GM23338 (cell line): ENCODE results near the gene JAM3. TPM values are rescaled to one million over a fixed set of nuclear protein-coding genes. Genes with fewer than 3 reads are reported as not detected.

Experiments
- ATAC-seq: fragments of 200-7000 bp; cut with Tn5 transposase; 3 replicates; pipeline ENCODE4 v1.9.1; 2020
- DNase-seq: peaks from one replicate; pipeline ENCODE4 v3.0.0-alpha.2; 2015; ENCODE audit warnings: low spot score
- H2AFZ ChIP-seq: fragments of 200-600 bp; sonication (generic); 2 replicates; pipeline ENCODE4 v1.8.0; 2016; ENCODE audit warnings: antibody characterized with exemption, mild to moderate bottlenecking, moderate library complexity
- H3F3A ChIP-seq: fragments of 200-600 bp; sonication (generic); replicated peaks from 2 replicates; pipeline ENCODE4 v1.8.0; 2017; ENCODE audit warnings: antibody characterized with exemption, mixed run types, low read depth
- H3K27ac ChIP-seq: fragments of 200-600 bp; sonication (generic); 2 replicates; pipeline ENCODE4 v1.6.1; 2016; ENCODE audit warnings: low read depth
- H3K27me3 ChIP-seq: fragments of 200-600 bp; sonication (generic); 2 replicates; pipeline ENCODE4 v1.8.0; 2016; ENCODE audit warnings: mild to moderate bottlenecking, mixed run types, moderate library complexity; ENCODE audit not compliant: insufficient read depth
- H3K36me3 ChIP-seq: fragments of 200-600 bp; sonication (generic); 2 replicates; pipeline ENCODE4 v1.8.0; 2016; ENCODE audit warnings: mild to moderate bottlenecking; ENCODE audit not compliant: insufficient read depth
- H3K4me1 ChIP-seq: fragments of 200-600 bp; sonication (generic); 2 replicates; pipeline ENCODE4 v1.8.0; 2016; ENCODE audit warnings: mild to moderate bottlenecking, moderate library complexity; ENCODE audit not compliant: insufficient read depth
- H3K4me2 ChIP-seq: fragments of 200-600 bp; sonication (generic); 2 replicates; pipeline ENCODE4 v1.7.1; 2017; ENCODE audit warnings: mixed run types
- H3K4me3 ChIP-seq: fragments of 200-600 bp; sonication (generic); 2 replicates; pipeline ENCODE4 v1.6.1; 2016; ENCODE audit warnings: mixed run types
- H3K79me2 ChIP-seq: fragments of 200-600 bp; sonication (generic); replicated peaks from 2 replicates; pipeline ENCODE4 v1.8.0; 2017; ENCODE audit warnings: mild to moderate bottlenecking; ENCODE audit not compliant: insufficient read depth
- H3K9me2 ChIP-seq: fragments of 200-600 bp; sonication (generic); 2 replicates; pipeline ENCODE4 v1.8.0; 2017; ENCODE audit not compliant: insufficient read depth
- H4K20me1 ChIP-seq: fragments of 200-600 bp; sonication (generic); replicated peaks from 2 replicates; pipeline ENCODE4 v1.8.0; 2017; ENCODE audit warnings: mild to moderate bottlenecking; ENCODE audit not compliant: insufficient read depth
- H3K27ac Mint-ChIP-seq: 2 replicates; pipeline ENCODE4 v1.8.0; 2020; ENCODE audit warnings: inconsistent platforms, mild to moderate bottlenecking, moderate library complexity, mixed read lengths
- H3K27me3 Mint-ChIP-seq: 3 replicates; pipeline ENCODE4 v1.8.0; 2022; ENCODE audit warnings: low read depth, mild to moderate bottlenecking, moderate library complexity, mixed read lengths, inconsistent platforms; ENCODE audit not compliant: insufficient read depth, poor library complexity
- H3K36me3 Mint-ChIP-seq: 3 replicates; pipeline ENCODE4 v1.8.0; 2021; ENCODE audit warnings: low read depth, mild to moderate bottlenecking, inconsistent platforms, moderate library complexity, mixed read lengths
- H3K4me1 Mint-ChIP-seq: 3 replicates; pipeline ENCODE4 v1.8.0; 2020; ENCODE audit warnings: mild to moderate bottlenecking, inconsistent platforms, mixed read lengths
- H3K4me3 Mint-ChIP-seq: 3 replicates; pipeline ENCODE4 v1.8.0; 2021; ENCODE audit warnings: moderate library complexity, mild to moderate bottlenecking, inconsistent platforms, mixed read lengths
- H3K9me3 Mint-ChIP-seq: 3 replicates; pipeline ENCODE4 v1.8.0; 2020; ENCODE audit warnings: moderate library complexity, mild to moderate bottlenecking, inconsistent platforms, mixed read lengths
- CREB1 ChIP-seq: fragments of 250-450 bp; sonication (Bioruptor Pico); IDR thresholded peaks from 2 replicates; pipeline ENCODE4 v1.5.0; 2020; ENCODE audit warnings: low read depth, mild to moderate bottlenecking, moderate library complexity
- CTCF ChIP-seq, 2 experiments: fragments of 200-600 bp in 1 of 2; sonication (generic) in 1 of 2; conservative IDR thresholded peaks; 2 replicates each; pipeline versions ENCODE4 v1.5.1 to v1.6.1; 2016 to 2017; ENCODE audit warnings: antibody characterized with exemption in 2 of 2, low read depth in 2 of 2, mild to moderate bottlenecking in 2 of 2, moderate library complexity in 1 of 2
- ETS1 ChIP-seq: IDR thresholded peaks from 2 replicates; pipeline ENCODE4 v1.6.1; 2016; ENCODE audit warnings: antibody characterized with exemption
- EZH2 ChIP-seq: fragments of 200-600 bp; sonication (generic); IDR thresholded peaks from one replicate; pipeline ENCODE4 v1.8.0; 2017; ENCODE audit warnings: antibody characterized with exemption, mild to moderate bottlenecking, low read depth; ENCODE audit not compliant: unreplicated experiment
- EZH2phosphoT487 ChIP-seq: fragments of 200-600 bp; sonication (generic); IDR thresholded peaks from one replicate; pipeline ENCODE4 v1.8.1; 2018; ENCODE audit warnings: antibody characterized with exemption; ENCODE audit not compliant: unreplicated experiment
- JUNB ChIP-seq: IDR thresholded peaks from one replicate; pipeline ENCODE4 v1.6.1; 2016; ENCODE audit warnings: antibody characterized with exemption; ENCODE audit not compliant: unreplicated experiment
- NANOG ChIP-seq: IDR thresholded peaks from 2 replicates; pipeline ENCODE4 v1.6.1; 2016; ENCODE audit warnings: antibody characterized with exemption, borderline replicate concordance
- POLR2AphosphoS5 ChIP-seq: IDR thresholded peaks from 2 replicates; pipeline ENCODE4 v1.6.1; 2016; ENCODE audit warnings: antibody characterized with exemption, low read depth
- REST ChIP-seq: IDR thresholded peaks from one replicate; pipeline ENCODE4 v1.6.1; 2018; ENCODE audit warnings: antibody characterized with exemption; ENCODE audit not compliant: unreplicated experiment
- STAT1 ChIP-seq: IDR thresholded peaks from one replicate; pipeline ENCODE4 v1.6.1; 2016; ENCODE audit warnings: antibody characterized with exemption; ENCODE audit not compliant: unreplicated experiment
- ZNF114 ChIP-seq: fragments of 250-450 bp; sonication (Bioruptor Pico); IDR thresholded peaks from 2 replicates; pipeline ENCODE4 v1.5.0; 2020; ENCODE audit warnings: mild to moderate bottlenecking, moderate library complexity
- ZNF331 ChIP-seq: fragments of 250-450 bp; sonication (Bioruptor Pico); IDR thresholded peaks from 2 replicates; pipeline ENCODE4 v1.5.0; 2020; ENCODE audit warnings: low read depth, mild to moderate bottlenecking, moderate library complexity
- ZNF462 ChIP-seq: fragments of 250-450 bp; sonication (Bioruptor Pico); IDR thresholded peaks from 2 replicates; pipeline ENCODE4 v1.5.0; 2020; ENCODE audit warnings: mild to moderate bottlenecking, moderate library complexity
- polyA plus RNA-seq: library from polyadenylated mRNA; unstranded; fragments of >200 nt; fragmentation: Nextera tagmentation; extraction: Ambion mirVana; gene quantifications from 2 replicates; pipeline ENCODE4 v1.2.1, GENCODE V29; 2016
- total RNA-seq: library from RNA; depleted of rRNA; stranded (reverse); fragments of >200 nt; shearing (Covaris generic); gene quantifications from 2 replicates; pipeline ENCODE4 v1.2.3, GENCODE V29; 2014

Gene JAM3
- total and polyA plus RNA-seq, 2 experiments from 2014 or later: 14.1 to 41.5 TPM

GRCh38 chr11:134047586-134047999 is 21.3 kb upstream of the JAM3 start:
- TF ChIP-seq POLR2AphosphoS5 (no peak), STAT1 (no peak), ZNF331 (CRISPR knock-in tag) (no peak), EZH2phosphoT487 (no peak), JUNB (no peak), CTCF (conservative IDR thresholded peaks at IDR 0.05; ENCODE audit: low read depth in 2 of 2) (no peak), ETS1 (no peak), ZNF462 (CRISPR knock-in tag) (no peak), REST (no peak), ZNF114 (CRISPR knock-in tag) (no peak), CREB1 (CRISPR knock-in tag) (no peak), NANOG (no peak), EZH2 (no peak)
- no peak overlapping the region for H3K4me3 Mint-ChIP-seq
- H3K27ac Mint-ChIP-seq: no peak overlapping the region
- peaks cover 7% of the 10 kb centered on the region; the same call in 1 of the 2 replicates for H3F3A ChIP-seq
- ATAC-seq (no peak), DNase-seq (no peak)
- H2AFZ ChIP-seq: no peak overlapping the region
- H3K27ac ChIP-seq: no peak overlapping the region
- H3K9me2 ChIP-seq: no peaks in the 10 kb centered on the region
- no peaks in the 10 kb centered on the region for H3K36me3 ChIP-seq
- peaks cover 6% of the 10 kb centered on the region; the same call in 1 of the 2 replicates for H3K4me1 ChIP-seq
- no peaks in the 10 kb centered on the region for H4K20me1 ChIP-seq
- H3K4me2 ChIP-seq: no peak overlapping the region
- no peaks in the 10 kb centered on the region for H3K36me3 Mint-ChIP-seq
- H3K9me3 Mint-ChIP-seq: no peaks in the 10 kb centered on the region; the same call in 1 of the 3 replicates
- peaks cover 5% of the 10 kb centered on the region for H3K27me3 Mint-ChIP-seq
- no peaks in the 10 kb centered on the region for H3K79me2 ChIP-seq
- H3K27me3 ChIP-seq: no peaks in the 10 kb centered on the region
- peaks cover 31% of the 10 kb centered on the region for H3K4me1 Mint-ChIP-seq
- no peak overlapping the region for H3K4me3 ChIP-seq
